Caki2 (cell line): ENCODE results near the gene UBE2N. TPM values are rescaled to one million over a fixed set of nuclear protein-coding genes. Genes with fewer than 3 reads are reported as not detected.
"Not testable (repeated sequence)": the region's sequence is repeated elsewhere in the genome, so short reads cannot be mapped to it uniquely, and the experiment has no call there.

Experiments used
- DNase-seq: peaks from one replicate; pipeline ENCODE4 v3.0.0-alpha.2; 2015; ENCODE audit warnings: low read depth
- in situ Hi-C: cut with HindIII; loops from 2 replicates; pipeline ENCODE4 v1.10.0; 2016; ENCODE audit warnings: low sequenced_read_pairs, low pct_unique_long_range_greater_than_20kb, mixed read lengths
- total RNA-seq: library from RNA; depleted of rRNA; stranded (reverse); fragments of >200 nt; shearing (Covaris generic); gene quantifications from 2 replicates; pipeline ENCODE4 v1.2.3, GENCODE V29; 2014; ENCODE audit warnings: low replicate concordance

The UBE2N gene
- total RNA-seq, 1 experiment from 2014 or later, result 53.2 TPM

GRCh38 chr12:93449277-93449676 lies 7.5 kb upstream of the UBE2N start:
- in situ Hi-C loops, result no loop called here
- DNase-seq, result no peak

GRCh38 chr12:93448796-93449195 lies 7.0 kb upstream of the UBE2N start:
- no peak for DNase-seq
- in situ Hi-C loops, result no loop called here

DNA sequence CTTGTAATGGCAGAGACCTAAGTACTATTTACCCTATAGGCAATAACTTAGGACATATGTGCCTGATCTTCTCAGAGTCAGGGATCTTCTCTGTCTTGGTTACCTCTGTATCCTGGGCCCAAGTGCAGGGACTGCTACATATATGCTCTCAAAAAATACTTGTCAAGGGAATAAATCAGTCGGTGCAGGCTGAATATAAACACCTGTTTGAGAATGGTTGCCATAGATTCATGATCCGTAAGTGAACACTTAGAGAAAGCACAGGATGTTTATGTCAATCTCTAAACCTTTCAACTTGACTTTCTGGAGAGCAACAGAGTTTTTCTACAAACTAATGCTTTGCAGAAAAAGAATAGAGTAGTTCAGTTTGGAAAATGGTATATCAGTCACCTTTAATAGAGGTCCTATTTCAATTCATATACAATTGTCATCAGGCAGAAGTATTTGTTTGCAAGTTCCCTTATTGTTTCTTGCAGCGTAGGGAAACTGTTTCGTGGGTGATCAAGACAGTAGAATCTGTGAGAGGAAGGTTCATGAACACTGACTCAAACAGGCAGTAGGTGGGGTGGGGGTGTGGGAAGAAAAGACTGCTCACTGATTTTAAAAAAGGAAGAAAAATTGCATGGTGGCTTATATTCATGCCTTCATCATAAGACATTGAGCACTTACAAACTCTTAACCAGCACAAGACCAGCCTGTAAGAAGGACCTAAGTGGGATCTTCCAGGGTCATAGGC lies 6.0 kb upstream of the UBE2N start:
- in situ Hi-C loops, result no loop called here
- DNase-seq, result no peak

DNA sequence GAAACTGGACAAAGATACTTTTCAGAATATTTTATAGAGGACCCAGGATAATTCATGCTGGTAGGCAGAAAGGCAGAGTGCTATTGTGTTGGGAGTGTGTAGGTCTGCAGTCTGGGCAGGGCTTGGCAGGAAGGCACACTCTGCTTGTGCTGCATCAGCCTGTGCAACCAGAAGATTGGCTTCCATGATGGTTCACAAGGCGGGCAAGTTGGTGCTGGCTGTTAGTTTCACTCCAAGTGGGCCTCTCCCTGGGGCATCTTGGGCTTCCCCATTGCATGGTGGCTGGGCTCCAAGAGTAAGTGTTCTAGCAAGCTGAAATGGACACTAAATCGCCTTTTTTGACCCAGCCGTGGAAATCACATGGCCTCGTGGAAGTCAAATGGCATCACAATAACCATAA lies 1.8 kb upstream of the UBE2N start:
- in situ Hi-C loops, result no loop called here
- DNase-seq, result no peak

GRCh38 chr12:93442411-93443340 lies 929 bp upstream of the UBE2N start:
- peak; percentile 4 for DNase-seq
- in situ Hi-C loops, result no loop called here

GRCh38 chr12:93441081-93441616 lies 598 bp downstream of the UBE2N start:
- DNase-seq, result peak; percentile 5

DNA sequence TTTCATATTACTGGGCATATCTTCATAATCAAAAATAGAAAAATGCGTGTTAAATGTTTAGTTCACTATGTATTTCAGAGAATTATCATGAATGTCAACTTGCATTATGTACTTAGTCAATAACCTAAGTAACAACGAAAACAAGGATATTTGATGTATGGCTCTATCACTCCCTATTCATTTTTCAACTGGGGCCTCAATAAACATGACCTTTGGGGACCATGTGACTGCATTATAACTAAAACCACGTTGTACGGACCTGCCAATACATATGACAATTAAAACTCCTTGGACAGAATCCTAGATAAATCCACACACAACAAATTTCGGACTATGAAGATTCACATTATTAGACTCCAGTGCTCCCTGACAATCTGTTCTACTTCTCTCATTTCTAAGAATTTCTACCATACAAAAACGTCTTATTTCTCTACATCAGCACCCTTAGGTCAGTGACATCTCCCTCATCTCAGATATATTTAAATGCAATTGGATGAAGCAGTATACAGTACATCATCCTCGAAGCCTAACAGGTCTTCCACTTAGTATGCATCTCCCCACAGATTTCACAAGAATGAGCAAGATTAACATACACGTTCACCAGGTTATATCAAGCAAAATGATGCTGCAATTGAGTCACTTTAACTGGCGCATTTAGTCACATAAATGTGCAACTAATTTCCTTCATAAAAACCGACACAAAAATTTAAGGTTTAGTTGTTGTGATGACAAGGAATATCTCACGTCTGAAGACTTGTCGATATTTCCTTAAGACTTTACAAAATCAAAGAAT lies 1.5 kb downstream of the UBE2N start:
- DNase-seq, result no peak
- in situ Hi-C loops, result no loop called here

More at GRCh38 chr12:93441081-93441616, 598 bp downstream of the UBE2N start:
- in situ Hi-C loops, result no loop called here

GRCh38 chr12:93438266-93439050 lies 3.3 kb downstream of the UBE2N start:
- in situ Hi-C loops, result no loop called here
- no peak for DNase-seq

DNA sequence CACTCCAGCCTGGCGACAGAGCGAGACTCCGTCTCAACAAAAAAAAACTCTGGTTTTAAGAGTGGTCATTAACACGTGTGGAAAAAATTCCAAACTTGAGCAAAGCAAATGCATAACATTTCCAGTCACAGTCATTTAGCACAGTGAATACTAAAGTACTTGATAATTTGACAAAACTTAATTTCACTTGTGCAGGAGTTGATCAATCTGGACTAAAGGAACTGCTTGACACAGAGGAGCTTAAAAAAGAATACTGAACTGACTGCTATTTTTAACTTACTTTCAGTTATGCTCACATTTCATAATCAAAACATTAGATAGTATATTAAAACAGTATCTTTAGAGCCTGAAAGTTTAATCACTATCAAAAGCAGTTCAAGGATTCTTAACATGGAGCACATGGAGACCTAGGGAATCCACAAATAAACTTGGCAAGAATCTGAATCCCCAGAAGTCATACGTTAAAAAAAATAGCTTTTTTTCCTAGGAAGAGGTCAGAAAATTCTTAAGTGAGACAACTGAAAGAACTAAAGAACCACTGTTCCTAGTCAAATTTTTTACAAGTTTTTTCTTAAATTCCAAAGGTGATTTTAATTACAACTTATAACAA lies 7.4 kb downstream of the UBE2N start:
- in situ Hi-C loops, result no loop called here
- no peak for DNase-seq

DNA sequence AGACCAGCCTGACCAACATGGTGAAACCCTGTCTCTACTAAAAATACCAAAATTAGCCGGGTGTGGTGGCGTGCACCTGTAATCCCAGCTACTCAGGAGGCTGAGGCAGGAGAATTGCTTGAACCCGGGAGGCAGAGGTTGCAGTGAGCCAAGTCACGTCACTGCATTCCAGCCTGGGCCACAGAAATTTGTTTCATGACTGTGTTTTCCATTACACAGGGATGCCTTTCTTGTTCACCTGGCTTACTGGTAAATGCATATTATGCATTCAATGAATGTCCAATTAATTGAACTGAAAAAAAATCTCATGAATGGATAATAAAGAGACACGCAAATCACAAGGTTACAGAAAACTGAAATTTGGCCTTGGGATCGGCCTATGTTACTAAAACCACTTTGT lies 9.7 kb downstream of the UBE2N start:
- in situ Hi-C loops, DNase-seq: not testable (repeated sequence)

- DNase-seq, result no peak
- in situ Hi-C loops, result no loop called here
Observed at GRCh38 chr12:93430280-93430679, 11.5 kb downstream of the UBE2N start.

DNA sequence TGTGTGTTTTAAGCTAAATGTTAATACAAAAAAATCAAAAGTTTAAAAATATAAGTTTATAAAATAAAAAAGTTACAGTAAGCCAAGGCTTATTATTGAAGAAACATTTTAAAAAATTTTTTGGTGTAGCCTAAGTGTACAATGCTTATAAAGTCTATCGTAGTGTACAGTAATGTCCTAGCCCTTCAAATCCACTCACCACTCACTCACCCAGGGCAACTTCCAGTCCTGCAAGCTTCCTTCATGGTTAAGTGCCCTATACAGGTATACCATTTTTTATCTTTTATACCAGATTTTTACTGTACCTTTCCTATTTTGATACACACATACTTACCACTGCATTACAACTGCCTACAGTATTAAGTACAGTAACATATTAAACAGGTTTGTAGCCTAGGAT lies 11.9 kb downstream of the UBE2N start:
- in situ Hi-C loops, result no loop called here
- DNase-seq, result no peak

- in situ Hi-C loops, result no loop called here
- DNase-seq, result no peak
Observed at GRCh38 chr12:93429448-93429847, 12.3 kb downstream of the UBE2N start.

GRCh38 chr12:93427779-93428564 lies 13.8 kb downstream of the UBE2N start:
- DNase-seq, result no peak
- in situ Hi-C loops, result no loop called here

- no peak for DNase-seq
- in situ Hi-C loops, result no loop called here
Observed at GRCh38 chr12:93426412-93426805, 15.3 kb downstream of the UBE2N start.

DNA sequence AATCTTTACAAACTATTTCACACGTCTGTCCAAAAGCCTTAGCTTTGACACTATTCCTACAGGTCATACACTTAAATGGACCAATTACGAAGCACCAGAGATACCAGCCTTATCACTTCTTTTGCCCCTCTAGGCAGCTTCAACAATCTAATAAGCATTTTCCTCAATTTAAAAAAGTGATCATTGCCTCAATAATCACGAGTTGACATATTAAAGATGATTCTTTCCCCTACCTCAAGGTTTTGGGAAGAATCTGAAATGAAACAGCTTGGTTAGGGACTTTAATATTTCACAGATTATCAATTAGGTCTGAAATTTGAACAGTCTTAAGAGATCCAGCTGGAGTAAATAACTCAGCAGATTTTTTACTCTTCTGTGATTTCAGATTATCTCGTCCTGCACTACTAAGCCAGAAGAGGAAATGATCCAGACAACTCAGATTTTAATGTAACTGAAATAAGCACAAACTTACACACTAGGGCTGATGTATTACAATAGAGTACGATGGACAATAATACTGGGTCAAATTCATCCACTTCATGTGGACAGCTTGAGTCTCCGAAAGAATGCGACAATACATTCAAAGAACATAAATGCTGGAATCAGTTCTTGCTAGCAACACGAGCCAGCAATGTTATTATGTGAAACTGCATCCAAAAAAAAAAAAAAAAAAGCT lies 15.9 kb downstream of the UBE2N start:
- in situ Hi-C loops, result no loop called here
- DNase-seq, result no peak
